Left lobe of liver (tissue), 1 donor: Measurements from ENCODE around the gene TCEAL4. TPM values are rescaled to one million over a fixed set of nuclear protein-coding genes. Genes with fewer than 3 reads are reported as not detected.

Source experiments
- total RNA-seq: library from RNA; stranded (reverse); gene quantifications from one replicate; pipeline ENCODE4 v1.2.1, GENCODE V29; 2021
- donor health status: DM: no; HTN: yes; CAD: no.

TCEAL4 gene
- total RNA-seq, 1 donor from 2014 or later = 29.3 TPM

Other genes with a start within 250 kb of the TCEAL4 start
- gene TCEAL9, start 229.0 kb upstream of the TCEAL4 start, total RNA-seq = 4.0 TPM
- gene BEX3, start 209.0 kb upstream of the TCEAL4 start, total RNA-seq = 23.7 TPM
- 0.25 TPM for gene RAB40A, start 66.0 kb upstream of the TCEAL4 start, total RNA-seq
- gene TCEAL3, start 22.4 kb downstream of the TCEAL4 start, total RNA-seq = 2.5 TPM
- 6.9 TPM for gene TCEAL1, start 43.5 kb downstream of the TCEAL4 start, total RNA-seq
- gene MORF4L2, start 101.2 kb downstream of the TCEAL4 start, total RNA-seq = 133 TPM
- not detected for gene TMEM31, start 125.4 kb downstream of the TCEAL4 start, total RNA-seq
- gene PLP1, start 191.3 kb downstream of the TCEAL4 start, total RNA-seq = 0.81 TPM
- not detected for gene RAB9B, start 246.7 kb downstream of the TCEAL4 start, total RNA-seq